BLaER1 treated with 17β-estradiol and CSF1 and Interleukin-3, amounts not matched to agents 10 nM and 100 nM (cell line): ENCODE results near the gene FLNC.
A peak's percentile ranks its signal among the peaks of the same experiment; 100 is the strongest.

Source experiments
- H3K27ac ChIP-seq, 11 experiments: shearing (Covaris generic); formaldehyde crosslinking; 2 replicates each; pipeline ENCODE4 v1.8.1; 2022
- H3K27me3 ChIP-seq, 11 experiments: shearing (Covaris generic); formaldehyde crosslinking; 2 replicates each; pipeline ENCODE4 v1.8.1; 2022
- H3K36me3 ChIP-seq, 11 experiments: shearing (Covaris generic); formaldehyde crosslinking; 2 replicates each; pipeline ENCODE4 v1.8.1; 2022
- H3K4me1 ChIP-seq, 10 experiments: shearing (Covaris generic); formaldehyde crosslinking; 2 replicates each; pipeline ENCODE4 v1.8.1; 2022
- H3K4me2 ChIP-seq, 11 experiments: shearing (Covaris generic); formaldehyde crosslinking; 2 replicates each; pipeline ENCODE4 v1.8.1; 2022
- H3K4me3 ChIP-seq, 10 experiments: shearing (Covaris generic); formaldehyde crosslinking; 2 replicates each; pipeline ENCODE4 v1.8.1; 2022
- H3K9ac ChIP-seq, 11 experiments: shearing (Covaris generic); formaldehyde crosslinking; 2 replicates each; pipeline ENCODE4 v1.8.1; 2022
- H3K9me3 ChIP-seq, 11 experiments: shearing (Covaris generic); formaldehyde crosslinking; replicated peaks in 1 of 11; 2 replicates each; pipeline ENCODE4 v1.8.1; 2022
- H4K20me1 ChIP-seq, 11 experiments: shearing (Covaris generic); formaldehyde crosslinking; 2 replicates each; pipeline ENCODE4 v1.8.1; 2022
- Cebpa-rat ChIP-seq, 11 experiments: shearing (Covaris generic); IDR thresholded peaks; 2 replicates each; pipeline ENCODE4 v1.8.1; 2022

FLNC gene

GRCh38 chr7:128809363-128809762 lies 20.8 kb upstream of the FLNC start:
- TF ChIP-seq Cebpa-rat (IDR thresholded peaks at IDR 0.05), result no peak
- no peak overlapping the region for H3K27ac ChIP-seq
- H3K4me1 ChIP-seq, result peaks cover 5 to 31% (median 16%) of the 10 kb centered on the region in 10 experiments; a peak in 16 of 20 replicates
- H3K9me3 ChIP-seq, result no peaks in the 10 kb centered on the region
- H3K9ac ChIP-seq, result no peak overlapping the region
- H3K27me3 ChIP-seq, result no peaks in the 10 kb centered on the region
- H4K20me1 ChIP-seq, result 0 out of 22 replicates have a peak, but pooled peaks cover 0 to 4% (median 0%) of the 10 kb centered on the region in 11 experiments
- H3K4me3 ChIP-seq, result no peak overlapping the region
- H3K36me3 ChIP-seq, result peaks cover 32 to 82% (median 62%) of the 10 kb centered on the region in 11 experiments
- H3K4me2 ChIP-seq, result no peak overlapping the region

- peaks cover 25 to 71% (median 54%) of the 10 kb centered on the region in 11 experiments for H3K36me3 ChIP-seq
Observed at GRCh38 chr7:128810473-128810872, 19.7 kb upstream of the FLNC start.

GRCh38 chr7:128810997-128811396 lies 19.2 kb upstream of the FLNC start:
- H3K27me3 ChIP-seq, result no peaks in the 10 kb centered on the region
- H3K4me1 ChIP-seq, result peaks cover 5 to 47% (median 29%) of the 10 kb centered on the region in 10 experiments; a peak in 18 of 20 replicates
- no peak overlapping the region for H3K4me3 ChIP-seq
- H3K27ac ChIP-seq, result no peak overlapping the region
- 0 out of 22 replicates have a peak, but pooled peaks cover 0 to 4% (median 0%) of the 10 kb centered on the region in 11 experiments for H4K20me1 ChIP-seq
- H3K9me3 ChIP-seq, result no peaks in the 10 kb centered on the region
- peaks cover 20 to 66% (median 49%) of the 10 kb centered on the region in 11 experiments for H3K36me3 ChIP-seq
- H3K4me2 ChIP-seq, result no peak overlapping the region
- no peak overlapping the region for H3K9ac ChIP-seq
- no peak for TF ChIP-seq Cebpa-rat (IDR thresholded peaks at IDR 0.05)

More at GRCh38 chr7:128810473-128810872, 19.7 kb upstream of the FLNC start:
- no peak overlapping the region for H3K4me3 ChIP-seq
- 0 out of 22 replicates have a peak, but pooled peaks cover 0 to 4% (median 0%) of the 10 kb centered on the region in 11 experiments for H4K20me1 ChIP-seq
- peaks cover 5 to 42% (median 24%) of the 10 kb centered on the region in 10 experiments; a peak in 18 of 20 replicates for H3K4me1 ChIP-seq
- no peak overlapping the region for H3K9ac ChIP-seq
- H3K9me3 ChIP-seq, result no peaks in the 10 kb centered on the region
- TF ChIP-seq Cebpa-rat (IDR thresholded peaks at IDR 0.05), result no peak
- no peak overlapping the region for H3K4me2 ChIP-seq
- no peaks in the 10 kb centered on the region for H3K27me3 ChIP-seq
- H3K27ac ChIP-seq, result no peak overlapping the region

DNA sequence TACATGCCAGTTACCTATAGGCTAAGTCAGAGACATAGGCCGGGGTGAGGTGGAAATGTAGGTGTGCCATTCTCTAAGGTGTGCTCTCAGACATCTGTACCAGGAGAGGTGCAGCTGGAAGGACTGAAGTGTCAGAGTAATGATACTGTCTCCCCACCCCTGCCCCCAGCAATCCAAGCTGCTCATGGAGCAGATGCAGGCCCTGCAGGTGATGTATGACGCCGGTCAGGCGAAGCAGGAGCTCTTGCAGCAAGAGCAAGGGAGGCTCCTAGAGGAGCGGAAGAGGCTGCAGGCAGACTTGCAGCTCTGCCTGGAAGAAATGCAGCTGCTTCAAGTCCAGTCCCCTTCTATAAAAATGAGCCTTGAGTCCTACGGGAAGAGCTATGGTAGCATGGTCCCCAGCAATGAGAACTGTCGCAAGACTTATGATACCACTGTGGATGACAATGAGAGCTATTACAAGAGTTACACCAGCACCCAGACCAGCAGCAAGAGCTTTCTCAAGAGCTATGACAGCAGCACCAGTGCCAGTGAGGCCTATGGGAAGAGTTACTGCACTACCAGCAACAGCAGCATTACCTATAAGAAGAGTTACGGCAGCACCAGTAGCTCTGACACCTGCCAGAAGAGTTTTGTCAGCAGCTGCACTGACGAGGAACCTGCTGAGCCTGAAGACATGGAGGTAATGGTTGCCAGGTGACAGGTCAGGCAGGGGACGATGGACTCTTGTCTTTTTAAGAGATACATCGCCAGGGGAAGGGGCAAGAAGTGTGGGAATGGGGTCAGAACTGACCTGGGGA lies 18.4 kb upstream of the FLNC start:
- peaks cover 12 to 57% (median 41%) of the 10 kb centered on the region in 11 experiments for H3K36me3 ChIP-seq
- no peaks in the 10 kb centered on the region for H4K20me1 ChIP-seq

GRCh38 chr7:128812514-128813168 lies 17.6 kb upstream of the FLNC start:
- Histone ChIP-seq H3K36me3 (peaks cover 4 to 49% (median 33%) of the 10 kb centered on the region in 11 experiments; a peak in 21 of 22 replicates), H3K4me2 (peak overlapping the region in 7 of 11 experiments; percentile 2 to 90 (median 67); a peak in 12 of 22 replicates), H3K9ac (no peak overlapping the region)

More for the DNA sequence above, 18.4 kb upstream of the FLNC start:
- Histone ChIP-seq H3K4me1 (peaks cover 5 to 54% (median 30%) of the 10 kb centered on the region in 10 experiments; a peak in 18 of 20 replicates), H3K27me3 (no peaks in the 10 kb centered on the region), H3K9me3 (no peaks in the 10 kb centered on the region), H3K27ac (no peak overlapping the region), H3K4me2 (peak overlapping the region in 6 of 11 experiments; percentile 2 to 90 (median 76); a peak in 9 of 22 replicates), H3K4me3 (no peak overlapping the region), H3K9ac (no peak overlapping the region)
- no peak for TF ChIP-seq Cebpa-rat (IDR thresholded peaks at IDR 0.05)

DNA sequence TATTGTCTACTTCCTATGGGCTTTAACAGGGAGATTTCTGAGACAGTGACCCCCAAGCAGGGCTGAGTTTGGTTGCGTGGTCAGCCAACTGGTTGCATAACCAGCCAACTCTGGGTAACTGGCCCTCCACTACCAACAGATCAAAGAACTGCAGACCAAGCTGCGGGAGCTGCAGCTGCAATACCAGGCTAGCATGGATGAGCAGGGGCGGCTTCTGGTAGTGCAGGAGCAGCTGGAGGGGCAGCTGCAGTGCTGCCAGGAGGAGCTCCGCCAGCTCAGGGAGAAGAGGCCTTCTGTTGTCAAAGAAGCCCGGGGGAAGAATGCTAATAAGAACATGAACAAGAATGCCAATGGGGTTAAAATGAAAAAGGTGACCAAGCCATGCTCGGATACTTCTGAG lies 15.7 kb upstream of the FLNC start:
- H3K4me2 ChIP-seq, result peak overlapping the region in 5 of 11 experiments; percentile 35 to 90 (median 85); a peak in 8 of 22 replicates
- H3K4me1 ChIP-seq, result peaks cover 5 to 67% (median 30%) of the 10 kb centered on the region in 10 experiments; a peak in 18 of 20 replicates
- no peaks in the 10 kb centered on the region for H3K27me3 ChIP-seq
- H4K20me1 ChIP-seq, result peaks cover 0 to 5% (median 0%) of the 10 kb centered on the region in 11 experiments; a peak in 1 of 22 replicates
- peaks cover 0 to 33% (median 20%) of the 10 kb centered on the region in 11 experiments; a peak in 15 of 22 replicates for H3K36me3 ChIP-seq
- no peak overlapping the region for H3K9ac ChIP-seq
- TF ChIP-seq Cebpa-rat (IDR thresholded peaks at IDR 0.05), result no peak
- H3K4me3 ChIP-seq, result no peak overlapping the region
- H3K27ac ChIP-seq, result no peak overlapping the region; a peak in 1 of 22 replicates
- H3K9me3 ChIP-seq, result no peaks in the 10 kb centered on the region

More at GRCh38 chr7:128812514-128813168, 17.6 kb upstream of the FLNC start:
- Histone ChIP-seq H3K27me3 (no peaks in the 10 kb centered on the region), H3K4me1 (peaks cover 5 to 55% (median 30%) of the 10 kb centered on the region in 10 experiments; a peak in 18 of 20 replicates), H3K4me3 (no peak overlapping the region; a peak in 1 of 20 replicates), H3K27ac (no peak overlapping the region), H4K20me1 (no peaks in the 10 kb centered on the region), H3K9me3 (no peaks in the 10 kb centered on the region)
- no peak for TF ChIP-seq Cebpa-rat (IDR thresholded peaks at IDR 0.05)

DNA sequence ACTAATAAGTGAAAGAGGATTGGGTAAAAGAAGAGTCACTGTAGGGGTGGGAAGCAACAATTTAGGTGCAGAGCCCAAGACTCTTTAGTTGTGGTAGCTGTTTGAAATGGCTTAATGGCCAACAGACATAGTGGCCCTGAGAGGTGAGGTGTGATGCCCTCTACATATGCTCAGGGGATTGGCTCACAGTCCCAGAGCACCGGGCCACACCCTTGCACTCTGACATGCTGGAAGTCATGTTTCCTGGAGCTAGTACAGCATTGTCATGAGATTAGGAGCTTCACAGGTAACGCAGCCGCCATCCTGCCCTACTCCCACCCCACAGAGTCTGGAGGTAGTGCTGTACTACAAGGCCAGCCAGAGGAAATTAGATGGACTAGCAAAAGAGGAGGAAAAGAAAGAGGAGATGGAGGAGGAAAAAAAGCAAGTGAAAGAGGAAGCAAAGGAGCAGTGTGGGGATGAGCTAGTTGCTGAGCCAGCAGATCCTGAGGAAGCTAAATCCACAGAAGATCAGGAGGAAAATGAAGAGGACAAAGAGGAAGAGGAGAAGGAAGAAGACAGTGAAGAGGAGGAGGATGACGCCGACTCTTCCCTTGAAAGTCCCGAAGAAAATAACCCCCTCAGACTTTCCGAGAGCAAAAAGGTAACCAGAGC lies 14.8 kb upstream of the FLNC start:
- H3K27me3 ChIP-seq, result no peaks in the 10 kb centered on the region
- H3K9me3 ChIP-seq, result no peaks in the 10 kb centered on the region
- H4K20me1 ChIP-seq, result peaks cover 0 to 5% (median 0%) of the 10 kb centered on the region in 11 experiments; a peak in 1 of 22 replicates
- peak overlapping the region in 9 of 11 experiments; percentile 25 to 90 (median 54); a peak in 16 of 22 replicates for H3K4me2 ChIP-seq
- no peak for TF ChIP-seq Cebpa-rat (IDR thresholded peaks at IDR 0.05)
- peaks cover 0 to 24% (median 11%) of the 10 kb centered on the region in 11 experiments; a peak in 13 of 22 replicates for H3K36me3 ChIP-seq
- H3K9ac ChIP-seq, result no peak overlapping the region
- H3K4me1 ChIP-seq, result peaks cover 0 to 74% (median 25%) of the 10 kb centered on the region in 10 experiments; a peak in 16 of 20 replicates
- no peak overlapping the region for H3K4me3 ChIP-seq
- no peak overlapping the region; a peak in 1 of 22 replicates for H3K27ac ChIP-seq

DNA sequence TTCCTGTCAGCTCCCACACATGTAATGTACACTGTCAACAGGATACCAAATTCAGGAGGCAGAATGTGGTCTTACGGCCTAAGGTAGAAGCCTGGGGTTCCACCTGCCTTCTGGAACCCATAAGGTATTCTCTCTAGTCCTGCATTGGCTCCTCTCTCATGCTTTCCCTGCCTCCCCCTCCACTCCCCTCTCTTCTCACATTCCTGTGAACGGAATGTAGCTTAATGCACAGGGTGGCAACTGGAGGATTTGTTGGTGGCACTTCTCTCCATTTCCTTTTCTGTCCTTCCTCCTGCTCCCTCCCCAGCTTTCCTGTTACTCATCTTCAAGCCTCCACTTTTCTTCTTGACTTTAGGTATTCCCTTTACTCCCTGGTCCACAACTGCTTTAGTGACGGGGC lies 11.5 kb upstream of the FLNC start:
- Histone ChIP-seq H3K27me3 (no peaks in the 10 kb centered on the region), H3K27ac (no peak overlapping the region), H4K20me1 (peaks cover 0 to 5% (median 0%) of the 10 kb centered on the region in 11 experiments; a peak in 2 of 22 replicates), H3K4me2 (peak overlapping the region in 3 of 11 experiments; percentile 47 to 54 (median 52); a peak in 6 of 22 replicates), H3K36me3 (peaks cover 0 to 5% (median 0%) of the 10 kb centered on the region in 11 experiments; a peak in 1 of 22 replicates), H3K9me3 (no peaks in the 10 kb centered on the region), H3K9ac (no peak overlapping the region), H3K4me3 (no peak overlapping the region), H3K4me1 (peaks cover 0 to 51% (median 13%) of the 10 kb centered on the region in 10 experiments; a peak in 16 of 20 replicates)
- TF ChIP-seq Cebpa-rat (IDR thresholded peaks at IDR 0.05), result no peak
